ENCODE results near the gene NME7. TPM values are rescaled to one million over a fixed set of nuclear protein-coding genes. Genes with fewer than 3 reads are reported as not detected.
A peak's percentile ranks its signal among the peaks of the same experiment; 100 is the strongest.

Gene NME7
- polyA plus RNA-seq, 1 experiment, result 7.5 TPM

GRCh38 chr1:169368406-169368769 lies 791 bp upstream of the NME7 start:
- H3K36me3 ChIP-seq (ENCODE audit: control insufficient read depth, insufficient read depth, low read length), result peaks cover 2% of the 10 kb centered on the region
- DNase-seq (ENCODE audit: low read depth), result no peak
- TF ChIP-seq CTCF (IDR thresholded peaks at IDR 0.05; ENCODE audit: insufficient read depth, low read depth, low read length), result no peak
- CTCF ChIA-PET, result interaction anchor here (1.1 to 1.5 kb wide), 3 partner anchors 20 to 1045 kb away, joined by 3 to 6 read pairs (median 5); no protein-coding TSS in a partner anchor
- H3K4me3 ChIP-seq (ENCODE audit: low read depth, low read length), result peak overlapping the region; percentile 73
- POLR2A ChIA-PET, result interaction anchor here (0.9 kb wide), 1 partner anchor 9 kb away, joined by 5 read pairs; no protein-coding TSS in a partner anchor
- no peaks in the 10 kb centered on the region for H3K27me3 ChIP-seq (ENCODE audit: control insufficient read depth, insufficient read depth, low read length)

GRCh38 chr1:169367096-169367685 lies 406 bp downstream of the NME7 start:
- Histone ChIP-seq H3K36me3 (ENCODE audit: control insufficient read depth, insufficient read depth, low read length) (peaks cover 2% of the 10 kb centered on the region; the same call in 1 of the 2 replicates), H3K4me3 (ENCODE audit: low read depth, low read length) (peak overlapping the region; percentile 73), H3K27me3 (ENCODE audit: control insufficient read depth, insufficient read depth, low read length) (no peaks in the 10 kb centered on the region)
- ChIA-PET CTCF (interaction anchor here (0.9 to 1.5 kb wide), 5 partner anchors 12 to 1024 kb away, joined by 3 to 6 read pairs (median 4); no protein-coding TSS in a partner anchor), POLR2A (no interaction called here)
- DNase-seq (ENCODE audit: low read depth), result no peak
- TF ChIP-seq CTCF (IDR thresholded peaks at IDR 0.05; ENCODE audit: insufficient read depth, low read depth, low read length), result no peak

- H3K27me3 ChIP-seq (ENCODE audit: control insufficient read depth, insufficient read depth, low read length), result no peaks in the 10 kb centered on the region
- ChIA-PET CTCF (no interaction called here), POLR2A (no interaction called here)
- peaks cover 2% of the 10 kb centered on the region; the same call in 1 of the 2 replicates for H3K36me3 ChIP-seq (ENCODE audit: control insufficient read depth, insufficient read depth, low read length)
- DNase-seq (ENCODE audit: low read depth), result no peak
- no peak for TF ChIP-seq CTCF (IDR thresholded peaks at IDR 0.05; ENCODE audit: insufficient read depth, low read depth, low read length)
- no peak overlapping the region for H3K4me3 ChIP-seq (ENCODE audit: low read depth, low read length)
Observed at GRCh38 chr1:169364948-169365347, 2.6 kb downstream of the NME7 start.

- peak; percentile 37 for DNase-seq (ENCODE audit: low read depth)
- Histone ChIP-seq H3K36me3 (ENCODE audit: control insufficient read depth, insufficient read depth, low read length) (no peaks in the 10 kb centered on the region), H3K4me3 (ENCODE audit: low read depth, low read length) (no peak overlapping the region), H3K27me3 (ENCODE audit: control insufficient read depth, insufficient read depth, low read length) (no peaks in the 10 kb centered on the region)
- ChIA-PET POLR2A (no interaction called here), CTCF (interaction anchor here (0.6 kb wide), 1 partner anchor 51 kb away, joined by 3 read pairs; no protein-coding TSS in a partner anchor)
- TF ChIP-seq CTCF (IDR thresholded peaks at IDR 0.05; ENCODE audit: insufficient read depth, low read depth, low read length), result no peak
Observed at GRCh38 chr1:169363046-169363730, 4.4 kb downstream of the NME7 start.

GRCh38 chr1:169361281-169361680 lies 6.3 kb downstream of the NME7 start:
- no peak for TF ChIP-seq CTCF (IDR thresholded peaks at IDR 0.05; ENCODE audit: insufficient read depth, low read depth, low read length)
- Histone ChIP-seq H3K36me3 (ENCODE audit: control insufficient read depth, insufficient read depth, low read length) (no peaks in the 10 kb centered on the region), H3K27me3 (ENCODE audit: control insufficient read depth, insufficient read depth, low read length) (no peaks in the 10 kb centered on the region), H3K4me3 (ENCODE audit: low read depth, low read length) (no peak overlapping the region)
- ChIA-PET POLR2A (no interaction called here), CTCF (no interaction called here)
- DNase-seq (ENCODE audit: low read depth), result no peak
